Skeletal muscle cell (primary cell): ENCODE measurements around the gene MYADML2.

Experiments used
- DNase-seq: peaks from one replicate; pipeline ENCODE4 v3.0.0-alpha.2; 2010; ENCODE audit warnings: low read depth
- H3K4me3 ChIP-seq: 2 replicates; pipeline ENCODE4 v1.5.1; 2011; ENCODE audit warnings: low read depth, mild to moderate bottlenecking, control low read depth, low read length, moderate library complexity

MYADML2 gene

DNA sequence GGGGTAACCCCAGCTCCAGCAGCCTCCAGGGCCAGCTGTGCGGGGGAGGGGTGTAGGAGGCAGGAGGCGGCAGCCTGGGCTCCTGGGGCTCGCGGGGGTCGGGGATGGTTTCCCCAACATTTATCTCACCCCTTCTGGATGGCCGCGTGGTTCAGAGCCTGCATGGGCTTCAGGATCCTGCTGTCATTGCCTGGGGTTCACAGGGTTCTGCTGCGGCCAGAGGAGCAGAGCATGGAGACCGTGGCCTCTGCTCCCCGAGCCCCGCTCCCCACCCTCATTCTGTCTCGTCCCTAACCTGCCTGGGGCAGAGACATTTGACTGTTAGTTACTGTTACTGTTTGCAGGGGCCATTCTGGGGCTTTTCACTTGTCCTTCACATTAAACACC is 4.9 kb downstream of the MYADML2 start:
- no peak overlapping the region for H3K4me3 ChIP-seq
- no peak for DNase-seq

DNA sequence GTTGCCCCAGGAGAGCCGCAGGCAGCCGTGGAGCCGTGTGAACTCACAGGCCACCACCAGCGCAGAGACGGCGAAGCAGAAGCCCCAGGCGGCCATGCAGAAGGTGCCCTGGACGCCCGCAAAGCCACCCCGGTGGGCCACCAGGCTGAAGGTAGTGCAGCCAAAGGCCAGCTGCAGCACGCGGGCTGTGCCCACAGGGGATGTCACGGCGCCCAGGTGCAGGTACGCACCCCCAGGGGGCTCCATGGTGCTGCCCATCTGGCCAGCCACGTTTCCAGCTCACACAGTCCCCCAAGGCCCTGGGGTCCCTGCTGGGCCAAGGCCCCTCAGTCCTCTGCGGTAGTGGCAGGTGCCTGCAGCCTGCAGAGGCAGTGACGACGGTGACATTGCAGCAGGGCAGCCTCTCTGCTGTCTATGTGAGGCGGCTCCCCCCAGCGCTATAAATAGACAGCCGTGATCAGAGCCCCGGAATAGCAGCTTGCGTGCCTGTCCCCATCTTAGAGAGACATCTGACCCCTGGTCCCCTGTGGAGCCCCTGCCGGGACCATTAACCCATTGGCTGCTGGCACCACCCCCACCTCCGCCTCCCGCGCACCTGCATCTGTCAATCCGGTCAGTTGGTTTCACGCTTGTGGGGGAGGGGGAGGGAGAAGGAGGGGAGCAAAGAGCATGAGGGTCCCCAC is 5.4 kb downstream of the MYADML2 start:
- DNase-seq = no peak
- no peak overlapping the region for H3K4me3 ChIP-seq

DNA sequence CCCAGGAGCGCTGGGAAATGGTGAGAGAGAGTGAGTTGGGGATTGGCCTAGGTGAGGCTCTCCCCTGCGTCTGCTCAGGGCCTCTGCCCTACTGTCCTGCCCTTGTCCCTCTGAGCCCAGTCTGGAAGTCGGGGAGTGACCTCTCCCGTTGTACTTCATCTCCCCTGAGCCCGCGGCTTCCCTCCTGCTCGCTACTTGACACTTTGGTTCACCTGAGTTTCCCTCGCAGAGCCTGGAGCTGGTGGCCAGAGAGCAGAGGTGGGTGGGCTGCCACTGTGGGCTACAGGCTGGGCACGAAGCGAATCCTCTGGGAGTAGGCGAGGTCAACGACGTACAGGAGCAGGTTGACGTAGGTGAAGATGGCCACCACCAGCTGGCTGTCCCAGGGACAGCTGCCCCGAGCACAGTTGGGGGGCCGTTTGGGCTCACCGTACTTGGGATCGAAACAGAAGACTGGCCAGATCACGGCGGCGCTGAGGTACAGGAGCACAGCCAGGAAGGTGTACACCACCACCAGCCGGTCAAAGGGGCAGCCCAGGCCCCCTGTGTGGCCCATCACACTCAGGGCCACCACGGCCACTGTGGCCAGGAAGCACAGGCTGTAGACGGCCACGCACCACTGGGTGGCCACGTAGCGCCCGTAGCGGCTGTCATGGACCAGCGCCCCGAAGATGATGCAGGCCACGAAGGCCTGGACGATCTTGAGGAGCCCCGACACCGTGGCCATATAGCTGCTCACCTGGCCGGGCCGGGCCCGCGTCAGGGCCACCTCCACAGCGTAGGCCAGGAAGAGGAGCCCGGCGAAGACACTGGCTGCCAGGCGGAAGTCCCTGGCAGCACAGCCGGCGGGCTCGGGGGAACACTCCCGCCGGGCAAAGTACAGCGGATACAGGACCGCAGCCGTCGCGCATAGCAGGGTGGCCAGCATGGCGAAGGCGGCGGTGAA is 6.2 kb downstream of the MYADML2 start:
- H3K4me3 ChIP-seq = no peak overlapping the region
- DNase-seq = no peak

DNA sequence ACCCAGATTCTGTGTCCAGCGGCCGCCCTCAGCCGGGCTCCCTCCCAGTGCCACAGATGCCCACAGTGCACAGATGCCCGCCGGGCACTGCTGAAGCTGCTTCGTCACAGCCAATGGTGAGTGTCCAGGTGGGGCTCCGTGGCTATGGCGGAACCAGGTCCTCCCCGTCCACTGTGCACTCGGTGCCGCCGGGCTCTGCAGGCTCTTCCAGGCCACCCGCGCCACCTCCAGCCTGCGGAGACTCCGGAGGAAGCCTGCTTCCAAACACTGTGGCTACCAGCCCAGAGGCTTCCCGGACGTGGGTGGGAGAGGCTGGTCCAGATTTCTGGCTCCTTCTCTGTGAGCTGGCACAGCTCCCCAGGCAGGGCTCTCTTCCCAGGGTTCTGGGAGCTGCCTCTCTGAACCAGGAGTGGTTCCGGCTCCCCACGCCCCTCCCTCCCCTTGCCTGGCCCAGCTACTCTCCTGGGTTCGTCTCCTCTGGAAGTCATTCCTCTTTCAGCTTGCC is 7.1 kb downstream of the MYADML2 start:
- no peak for DNase-seq
- H3K4me3 ChIP-seq = no peak overlapping the region

DNA sequence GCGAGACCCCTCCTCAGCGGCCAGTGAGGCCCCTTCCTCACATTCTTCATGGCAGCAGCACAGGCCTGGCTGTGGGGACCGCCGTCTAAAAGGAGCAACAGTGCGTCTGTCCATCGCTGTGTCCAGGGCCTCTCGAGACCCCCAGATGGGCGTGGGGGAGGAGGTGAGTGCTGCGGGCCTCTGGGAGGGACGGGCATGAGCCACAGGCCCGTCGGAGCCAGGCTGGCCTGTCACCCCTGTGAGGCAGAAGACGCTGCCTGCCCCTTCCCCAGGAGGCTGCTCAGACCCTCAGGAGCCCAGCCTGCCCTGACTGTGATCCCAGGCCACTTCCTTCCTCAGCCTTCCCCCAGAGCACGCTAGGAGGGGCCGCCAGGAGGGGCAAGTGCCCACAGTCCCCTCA is 7.8 kb downstream of the MYADML2 start:
- DNase-seq = no peak
- H3K4me3 ChIP-seq = no peak overlapping the region

DNA sequence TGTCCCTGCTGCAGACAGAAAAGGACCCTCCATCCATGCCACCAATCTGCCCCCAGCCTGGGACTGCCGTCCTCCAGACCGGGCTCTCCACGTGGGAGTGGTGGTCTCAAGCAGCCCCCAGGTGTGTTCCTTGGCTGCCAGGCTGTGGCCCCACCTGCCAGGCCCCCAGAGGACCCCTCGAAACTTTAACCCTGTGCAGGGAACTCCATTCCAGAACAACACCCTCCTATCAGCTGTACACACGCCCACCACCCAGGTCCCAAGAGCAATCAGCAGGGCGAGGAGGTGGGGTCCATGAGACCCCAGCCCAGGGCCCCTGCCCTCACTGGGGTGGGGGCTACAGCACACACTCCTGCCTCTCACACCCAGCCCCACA is 11.3 kb downstream of the MYADML2 start:
- H3K4me3 ChIP-seq = peak overlapping the region; percentile 98

DNA sequence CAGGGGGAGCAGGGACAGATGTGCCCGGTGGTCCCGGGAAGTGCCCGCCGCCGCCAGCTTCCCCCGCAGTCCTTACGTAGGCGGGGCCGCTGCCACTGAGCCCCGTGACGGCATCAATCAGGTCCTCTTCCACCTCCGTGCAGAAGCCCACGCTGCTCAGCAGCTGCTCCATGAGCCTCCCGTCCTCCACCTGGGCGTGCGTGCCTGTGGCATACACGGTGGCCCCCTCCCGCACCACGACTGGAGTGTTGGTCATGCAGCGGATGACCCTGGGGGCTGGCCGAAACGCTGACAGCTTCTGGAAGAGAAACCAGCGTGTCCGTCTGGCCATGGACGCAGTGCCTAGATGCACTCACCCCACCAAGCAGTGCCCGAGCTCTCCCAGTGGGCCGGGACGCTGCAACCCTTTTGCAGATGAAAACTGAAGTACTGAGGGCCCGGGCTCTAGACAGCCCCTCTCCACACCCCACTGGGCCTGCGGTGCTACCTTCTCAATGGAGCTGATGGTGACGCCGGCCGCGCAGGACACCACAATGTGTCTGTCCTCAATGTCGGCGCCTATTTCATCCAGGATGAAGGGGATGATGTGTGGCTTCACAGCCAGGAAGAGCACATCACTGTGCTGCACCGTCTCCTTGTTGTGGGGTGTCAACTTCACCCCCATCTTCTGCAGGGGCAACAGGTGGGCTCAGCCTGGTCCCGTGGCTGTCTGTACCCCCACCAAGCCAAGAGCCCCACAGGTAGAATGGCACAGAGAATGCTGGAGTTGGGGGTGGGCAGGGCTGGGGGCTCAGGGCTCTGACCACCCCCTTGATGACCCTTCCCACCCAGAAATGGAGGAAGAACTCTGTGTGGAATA is 12.0 kb downstream of the MYADML2 start:
- H3K4me3 ChIP-seq = peak overlapping the region; percentile 98
- no peak for DNase-seq

More for the DNA sequence above, 11.3 kb downstream of the MYADML2 start:
- DNase-seq = no peak

DNA sequence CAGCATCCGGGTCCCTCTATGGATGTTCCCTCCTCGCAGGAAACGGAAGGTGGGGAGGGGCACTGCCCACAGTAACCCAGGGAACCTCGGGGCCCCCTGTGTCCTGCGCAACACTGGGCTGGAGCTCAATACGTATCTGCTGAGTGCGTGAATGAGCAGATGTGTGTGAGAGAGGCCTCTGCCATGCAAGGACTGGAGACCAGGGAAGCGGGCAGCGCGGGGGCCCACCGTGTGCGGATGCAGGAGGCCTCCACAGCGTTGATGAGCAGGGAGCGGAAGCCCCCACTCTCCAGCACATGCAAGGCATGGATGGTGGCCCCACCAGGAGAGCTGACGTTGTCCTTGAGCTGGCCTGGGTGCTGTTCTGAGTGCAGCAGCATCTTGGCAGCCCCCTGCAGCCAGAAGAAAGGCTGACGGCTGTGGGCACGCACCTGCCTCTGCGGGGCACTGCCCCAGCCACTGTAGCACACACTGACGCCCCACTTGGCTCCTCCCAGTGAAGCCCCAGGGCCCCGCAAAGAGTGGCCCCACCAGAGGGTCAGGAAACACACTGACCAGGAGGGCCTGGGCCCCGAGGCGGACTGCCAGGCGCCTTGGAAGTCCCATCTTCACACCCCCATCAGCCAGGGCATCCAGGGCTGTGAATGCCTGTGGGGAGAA is 12.8 kb downstream of the MYADML2 start:
- DNase-seq = no peak
- no peak overlapping the region for H3K4me3 ChIP-seq

DNA sequence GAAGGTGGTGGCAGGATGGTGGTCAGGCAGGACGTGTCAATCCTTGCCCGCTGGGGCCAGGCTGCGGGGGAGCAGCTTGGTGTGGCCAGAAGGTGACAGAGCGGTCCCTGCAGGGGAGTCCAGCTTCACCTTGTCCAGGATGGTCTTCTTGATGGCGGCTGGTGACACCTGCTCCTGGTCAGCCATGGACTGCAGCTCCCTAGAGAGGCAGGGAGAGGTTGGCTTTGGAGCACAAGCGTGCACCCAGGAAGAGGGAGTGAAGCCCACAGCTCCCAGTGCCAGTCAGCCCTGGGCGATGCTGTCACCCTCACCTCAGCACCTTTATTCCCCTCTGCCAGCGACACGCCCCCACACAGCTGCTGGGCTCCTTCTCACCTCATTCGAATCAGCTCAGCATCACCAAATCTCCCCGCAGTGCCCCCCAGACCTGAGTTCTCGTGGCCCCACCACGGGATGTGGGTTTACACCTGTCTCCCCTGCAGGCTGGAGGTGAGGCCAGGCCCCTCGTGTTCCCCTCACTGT is 13.8 kb downstream of the MYADML2 start:
- DNase-seq = no peak
- no peak overlapping the region for H3K4me3 ChIP-seq

DNA sequence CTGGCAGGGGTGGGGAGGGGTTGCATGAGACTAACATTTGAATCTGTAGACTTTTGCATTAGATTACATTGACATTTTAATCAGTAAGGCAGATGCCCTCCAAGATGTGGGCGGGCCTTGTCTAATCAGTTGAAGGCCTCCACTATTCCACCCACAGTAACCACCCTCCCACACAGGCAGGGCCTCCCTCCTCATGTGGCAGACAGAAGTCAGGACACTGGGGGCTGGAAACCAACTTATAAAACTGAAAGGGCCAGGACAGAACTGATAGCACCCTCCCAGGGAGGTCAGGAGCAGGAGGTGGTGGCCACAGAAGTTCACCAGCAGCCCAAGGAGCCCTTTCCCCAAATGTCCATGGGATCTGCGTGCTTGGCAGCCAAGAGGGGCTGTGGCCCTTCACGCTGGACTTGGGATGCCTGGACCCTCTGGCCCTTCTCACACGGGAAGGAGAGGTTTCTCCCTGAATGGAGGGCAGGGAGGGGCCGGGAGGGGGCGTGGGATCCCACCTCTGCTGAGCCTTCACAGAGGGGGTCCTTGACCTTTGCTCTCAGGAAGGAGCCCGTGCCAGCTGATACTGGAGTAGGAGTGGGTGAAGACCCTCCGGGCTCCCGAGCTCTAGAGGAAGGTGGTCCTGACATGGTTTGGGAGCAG is 14.6 kb downstream of the MYADML2 start:
- no peak for DNase-seq
- no peak overlapping the region for H3K4me3 ChIP-seq

DNA sequence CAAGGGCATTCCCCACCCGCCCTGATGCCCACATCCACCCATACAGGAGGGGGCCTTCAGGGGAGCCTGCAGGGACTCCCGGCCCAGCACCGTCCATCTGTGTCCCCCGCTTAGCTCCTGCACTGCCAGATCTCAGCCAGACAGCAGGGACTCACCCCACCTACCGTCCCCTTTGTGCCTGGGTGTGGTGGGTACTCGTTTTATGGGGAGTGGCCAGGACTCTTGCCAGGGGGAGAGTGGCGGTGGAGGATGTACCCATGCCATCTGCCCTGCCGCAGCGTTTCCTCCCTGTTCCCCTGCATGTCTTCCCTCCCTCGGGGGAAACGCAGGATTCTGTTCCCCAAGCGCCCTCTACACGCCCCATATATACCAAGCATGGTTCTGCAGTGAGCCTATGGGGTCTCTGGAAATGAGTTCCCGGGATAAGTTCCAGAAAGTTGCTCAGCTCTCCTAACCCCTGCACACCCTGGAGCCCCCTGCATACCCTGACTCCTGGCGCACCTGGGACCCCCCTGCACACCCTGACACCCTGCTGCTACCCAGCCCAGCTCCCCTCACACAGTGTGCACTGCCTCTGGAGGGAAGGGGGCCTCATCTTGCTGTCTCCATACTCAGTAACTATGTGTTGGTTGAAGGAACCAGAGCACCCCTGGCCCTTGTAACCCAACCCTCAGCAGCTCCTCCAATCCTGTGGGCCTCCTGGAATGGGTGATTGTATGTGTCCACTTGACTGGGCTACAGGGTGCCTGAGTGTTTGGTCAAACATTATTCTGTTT is 15.3 kb downstream of the MYADML2 start:
- DNase-seq = no peak
- H3K4me3 ChIP-seq = no peak overlapping the region

DNA sequence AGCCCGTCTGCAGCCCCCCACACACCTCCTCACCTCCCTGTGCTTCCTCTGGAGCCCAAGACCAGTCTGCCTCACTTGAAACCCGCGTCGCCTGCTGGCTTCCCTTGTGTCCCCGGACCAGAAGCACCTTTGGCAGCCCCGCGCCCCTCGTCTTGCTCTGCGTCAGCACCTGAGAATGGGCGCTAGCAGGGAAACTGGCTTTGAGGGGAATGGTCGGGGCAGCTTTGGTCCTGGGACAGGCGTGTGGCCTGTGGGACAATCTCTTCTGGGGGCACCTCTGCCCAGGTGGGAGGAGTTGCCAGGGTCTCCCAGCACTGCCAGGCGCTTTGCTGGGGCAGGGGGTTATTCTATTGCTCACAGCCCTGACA is 15.9 kb downstream of the MYADML2 start:
- DNase-seq = no peak
- no peak overlapping the region for H3K4me3 ChIP-seq

DNA sequence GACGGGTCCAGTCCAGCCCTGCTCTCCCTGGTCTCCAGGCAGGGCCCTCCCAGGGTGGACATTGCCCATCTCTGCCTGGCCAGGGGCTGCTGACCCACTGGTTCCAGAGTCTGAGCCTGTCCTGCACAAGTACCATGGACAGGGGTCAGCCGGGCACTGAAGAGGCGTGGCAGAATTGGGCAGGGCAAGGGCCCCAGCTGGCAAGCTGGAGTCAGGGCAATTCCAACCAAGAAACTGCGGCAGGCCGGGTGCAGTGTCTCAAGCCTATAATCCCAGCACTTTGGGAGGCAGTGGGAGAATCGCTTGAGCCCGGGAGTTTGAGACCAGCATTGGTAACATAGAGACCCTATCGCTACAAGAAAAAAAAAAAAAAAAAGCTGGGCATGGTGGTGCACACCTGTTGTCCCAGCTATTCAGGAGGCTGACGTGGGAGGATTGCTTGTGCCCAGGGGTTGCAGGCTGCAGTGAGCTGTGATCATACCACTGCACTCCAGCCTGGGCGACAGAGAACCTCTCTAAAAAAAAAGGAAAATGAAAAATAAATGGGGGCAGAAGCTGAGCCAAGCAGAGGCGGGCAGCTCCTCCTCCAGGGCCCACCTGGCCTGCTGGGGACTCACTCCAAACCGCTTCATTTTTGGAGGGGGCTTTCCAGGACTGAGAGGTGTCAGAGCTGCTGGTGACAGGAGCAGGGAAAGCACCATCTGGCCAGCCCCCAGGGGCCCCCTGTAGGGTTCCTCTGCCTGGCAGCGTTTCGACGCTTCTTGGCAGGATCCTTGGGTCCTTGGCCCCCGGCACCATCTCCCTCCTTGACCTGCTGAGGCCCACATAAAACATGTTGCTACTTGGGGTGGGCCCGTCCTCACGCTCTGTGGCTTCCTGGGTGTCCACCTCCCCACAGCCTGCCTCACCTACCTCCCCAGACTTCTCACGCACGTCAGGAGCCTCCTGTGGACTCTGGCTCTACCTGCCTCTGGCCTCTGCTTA is 16.6 kb downstream of the MYADML2 start:
- no peak for DNase-seq
- no peak overlapping the region for H3K4me3 ChIP-seq

DNA sequence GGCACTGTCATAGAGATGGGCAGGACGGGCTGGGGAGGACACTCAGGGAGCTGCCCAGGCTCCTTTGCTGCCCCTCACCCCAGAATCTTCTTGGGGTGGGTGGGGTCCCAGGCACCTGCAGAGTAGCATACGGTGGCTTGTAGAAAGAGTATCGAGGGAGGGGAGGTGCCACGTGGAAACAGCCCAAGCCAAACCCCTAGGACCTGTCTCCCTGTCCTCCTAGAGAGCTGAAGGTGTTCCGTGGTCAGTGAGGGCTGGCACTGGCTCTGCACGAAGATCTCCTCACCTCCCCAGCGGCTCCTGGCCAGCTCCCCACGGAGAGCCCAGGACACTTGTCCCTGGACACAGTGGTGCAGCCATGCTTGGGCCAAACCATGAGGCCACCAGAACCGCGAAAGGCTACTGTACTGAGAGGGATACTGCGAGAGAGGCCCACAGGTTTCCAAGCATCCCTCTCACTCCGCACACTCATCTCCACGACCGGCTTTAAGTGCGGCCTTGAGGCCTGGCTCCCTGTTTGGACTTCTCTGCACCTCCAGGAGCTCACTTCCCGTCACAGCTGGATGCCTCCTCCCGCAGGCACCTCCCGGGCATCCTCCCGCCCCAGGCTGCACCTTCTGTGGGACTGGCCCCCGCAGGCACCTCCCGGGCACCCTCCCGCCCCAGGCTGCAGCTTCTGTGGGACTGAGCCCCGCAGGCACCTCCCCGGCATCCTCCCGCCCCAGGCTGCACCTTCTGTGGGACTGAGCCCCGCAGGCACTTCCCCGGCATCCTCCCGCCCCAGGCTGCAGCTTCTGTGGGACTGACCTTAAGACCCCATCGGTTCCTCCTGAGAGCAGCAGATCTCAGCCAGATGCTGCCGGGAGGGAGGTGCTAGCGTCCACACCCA is 17.5 kb downstream of the MYADML2 start:
- peak overlapping the region; percentile 66 for H3K4me3 ChIP-seq
- no peak for DNase-seq

DNA sequence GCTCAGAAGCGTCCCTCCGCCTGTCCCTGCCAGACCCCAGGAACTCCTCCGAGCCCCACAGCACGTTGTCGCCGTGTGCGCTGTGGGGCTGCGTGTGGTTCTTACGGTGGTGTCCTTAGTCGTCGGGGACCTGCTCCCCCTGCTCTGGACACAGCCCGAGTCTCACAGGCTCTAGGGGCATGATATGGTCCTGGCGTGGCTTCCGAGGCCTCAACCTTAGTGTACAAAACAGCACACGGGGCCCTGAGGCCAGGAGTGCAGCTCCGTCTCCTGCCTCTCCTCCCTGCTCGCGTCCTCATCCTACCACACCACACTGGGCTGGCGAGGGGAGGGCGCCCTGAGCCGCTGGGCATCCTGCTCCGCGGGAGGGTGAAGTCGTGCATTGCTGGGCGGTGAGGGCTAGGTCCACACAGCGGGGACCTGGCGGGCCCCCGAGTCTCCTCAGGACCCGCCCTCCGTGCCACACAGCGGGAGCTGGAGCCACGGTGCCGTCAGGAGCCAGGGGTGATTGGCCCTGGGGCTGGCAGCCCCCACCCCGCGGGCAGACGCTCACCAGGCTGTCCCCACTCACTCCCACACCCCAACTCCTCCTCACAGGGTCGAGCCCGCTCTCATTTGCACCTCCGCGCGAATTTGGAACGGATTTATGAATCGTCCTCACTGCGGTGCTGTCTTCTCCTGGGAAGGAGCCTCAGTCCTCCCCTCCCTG is 18.3 kb downstream of the MYADML2 start:
- peak overlapping the region; percentile 66 for H3K4me3 ChIP-seq
- no peak for DNase-seq
